ENCODE results near the gene COL27A1. TPM values are rescaled to one million over a fixed set of nuclear protein-coding genes. Genes with fewer than 3 reads are reported as not detected.

The COL27A1 gene
- total and polyA plus RNA-seq, 2 donors (not counting 1 experiment from before 2014, with no cell fraction given): 0.16 to 0.27 TPM

DNA sequence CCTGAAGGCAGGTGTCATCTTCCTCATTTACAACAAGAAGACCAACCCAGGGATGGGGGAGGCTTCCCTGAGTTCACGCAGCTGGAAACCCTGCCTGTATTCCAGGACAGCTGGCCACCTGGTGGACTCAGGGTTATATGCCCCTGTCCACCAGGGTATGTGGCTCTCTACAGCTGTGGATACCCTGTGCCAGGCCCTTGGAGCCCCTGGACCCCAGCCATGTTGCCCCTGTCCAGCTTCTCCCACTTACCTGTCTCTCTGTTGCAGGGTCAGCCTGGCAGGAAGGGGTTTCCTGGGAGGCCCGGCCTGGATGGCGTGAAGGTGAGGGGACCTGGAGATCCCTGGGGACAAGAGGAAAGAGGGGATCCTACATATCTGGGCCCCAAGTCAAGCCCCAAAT lies 87.9 kb downstream of the COL27A1 start:
- H3K27me3 Mint-ChIP-seq: no peaks in the 10 kb centered on the region
- Histone ChIP-seq H2AFZ (ENCODE audit: insufficient read depth, low read depth, low read length, poor library complexity, severe bottlenecking) (no peak overlapping the region), H3K27me3 (replicated peaks in 1 of 4; ENCODE audit: control extremely low read depth in 1 of 4, control insufficient read depth in 3 of 4, insufficient read depth in 4 of 4, low read length in 3 of 4) (no peaks in the 10 kb centered on the region), H4K20me1 (ENCODE audit: control insufficient read depth, insufficient read depth, low read length, poor library complexity, severe bottlenecking) (no peaks in the 10 kb centered on the region), H3K79me2 (ENCODE audit: control insufficient read depth, insufficient read depth, low read length) (no peaks in the 10 kb centered on the region), H3K4me2 (replicated peaks; ENCODE audit: low read depth, low read length, poor library complexity, severe bottlenecking) (no peak overlapping the region), H3K4me1 (ENCODE audit: control insufficient read depth in 2 of 2, insufficient read depth in 2 of 2, low read length in 2 of 2) (no peaks in the 10 kb centered on the region), H3K4me3 (ENCODE audit: control extremely low read depth in 1 of 5, extremely low read depth in 1 of 5, insufficient read depth in 1 of 5, low read depth in 2 of 5, low read length in 4 of 5) (no peak overlapping the region), H3K36me3 (replicated peaks in 1 of 2; ENCODE audit: control extremely low read depth in 1 of 2, control insufficient read depth in 1 of 2, extremely low read depth in 1 of 2, insufficient read depth in 2 of 2, low read length in 1 of 2) (no peaks in the 10 kb centered on the region), H3K27ac (ENCODE audit: low read length in 2 of 2) (no peak overlapping the region), H3K9me3 (ENCODE audit: control extremely low read depth in 1 of 3, control insufficient read depth in 2 of 3, insufficient read depth in 1 of 3, low read length in 2 of 3) (no peaks in the 10 kb centered on the region), H3K9ac (ENCODE audit: low read length) (no peak overlapping the region)
- H3K9me3 Mint-ChIP-seq (ENCODE audit: insufficient read depth): no peaks in the 10 kb centered on the region
- TF ChIP-seq EZH2 (IDR thresholded peaks at IDR 0.05; ENCODE audit: borderline replicate concordance, insufficient read depth, low read depth, low read length, poor library complexity, severe bottlenecking): no peak
- TF ChIP-seq, protein P1, sequence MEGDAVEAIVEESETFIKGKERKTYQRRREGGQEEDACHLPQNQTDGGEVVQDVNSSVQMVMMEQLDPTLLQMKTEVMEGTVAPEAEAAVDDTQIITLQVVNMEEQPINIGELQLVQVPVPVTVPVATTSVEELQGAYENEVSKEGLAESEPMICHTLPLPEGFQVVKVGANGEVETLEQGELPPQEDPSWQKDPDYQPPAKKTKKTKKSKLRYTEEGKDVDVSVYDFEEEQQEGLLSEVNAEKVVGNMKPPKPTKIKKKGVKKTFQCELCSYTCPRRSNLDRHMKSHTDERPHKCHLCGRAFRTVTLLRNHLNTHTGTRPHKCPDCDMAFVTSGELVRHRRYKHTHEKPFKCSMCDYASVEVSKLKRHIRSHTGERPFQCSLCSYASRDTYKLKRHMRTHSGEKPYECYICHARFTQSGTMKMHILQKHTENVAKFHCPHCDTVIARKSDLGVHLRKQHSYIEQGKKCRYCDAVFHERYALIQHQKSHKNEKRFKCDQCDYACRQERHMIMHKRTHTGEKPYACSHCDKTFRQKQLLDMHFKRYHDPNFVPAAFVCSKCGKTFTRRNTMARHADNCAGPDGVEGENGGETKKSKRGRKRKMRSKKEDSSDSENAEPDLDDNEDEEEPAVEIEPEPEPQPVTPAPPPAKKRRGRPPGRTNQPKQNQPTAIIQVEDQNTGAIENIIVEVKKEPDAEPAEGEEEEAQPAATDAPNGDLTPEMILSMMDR (IDR thresholded peaks at IDR 0.05): no peak
- intact Hi-C loops (cut with micrococcal nuclease): no loop called here
- ATAC-seq (ENCODE audit: low read depth): no peak
- no peaks in the 10 kb centered on the region for H3K4me1 Mint-ChIP-seq
- CTCF ChIA-PET: no interaction called here
- no peak for DNase-seq
- no peak overlapping the region for H3K27ac Mint-ChIP-seq
- H3K4me3 Mint-ChIP-seq: no peak overlapping the region
- WGBS (ENCODE audit: insufficient coverage): 92% methylated on average over 3 of the region's 3 CpGs
- POLR2A ChIA-PET: no interaction called here

DNA sequence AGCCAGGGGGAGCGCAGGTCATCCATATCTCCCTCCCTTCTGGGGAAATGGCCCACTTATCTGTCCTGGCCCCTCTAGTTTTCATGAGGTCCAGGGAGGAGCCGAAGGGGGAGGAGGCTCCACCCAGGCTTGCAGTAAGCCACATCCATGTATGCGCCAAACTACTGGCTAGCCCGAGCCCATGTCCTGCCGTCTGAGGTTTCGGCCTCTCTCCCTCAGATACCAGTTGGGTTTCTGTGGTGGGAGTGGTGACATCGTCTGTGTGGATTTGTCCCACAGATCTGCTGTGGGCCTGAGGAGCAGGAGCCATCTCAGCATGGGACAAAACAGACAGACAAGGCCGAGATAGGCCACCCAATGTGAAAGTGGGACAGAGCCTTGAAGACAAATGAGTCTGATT lies 89.2 kb downstream of the COL27A1 start:
- WGBS (ENCODE audit: insufficient coverage): 92% methylated on average over 6 of the region's 8 CpGs
- Histone ChIP-seq H4K20me1 (ENCODE audit: control insufficient read depth, insufficient read depth, low read length, poor library complexity, severe bottlenecking) (no peaks in the 10 kb centered on the region), H3K4me3 (ENCODE audit: control extremely low read depth in 1 of 5, extremely low read depth in 1 of 5, insufficient read depth in 1 of 5, low read depth in 2 of 5, low read length in 4 of 5) (no peak overlapping the region), H3K27me3 (replicated peaks in 1 of 4; ENCODE audit: control extremely low read depth in 1 of 4, control insufficient read depth in 3 of 4, insufficient read depth in 4 of 4, low read length in 3 of 4) (no peaks in the 10 kb centered on the region), H3K27ac (ENCODE audit: low read length in 2 of 2) (no peak overlapping the region), H3K36me3 (replicated peaks in 1 of 2; ENCODE audit: control extremely low read depth in 1 of 2, control insufficient read depth in 1 of 2, extremely low read depth in 1 of 2, insufficient read depth in 2 of 2, low read length in 1 of 2) (no peaks in the 10 kb centered on the region), H3K4me1 (ENCODE audit: control insufficient read depth in 2 of 2, insufficient read depth in 2 of 2, low read length in 2 of 2) (no peaks in the 10 kb centered on the region), H2AFZ (ENCODE audit: insufficient read depth, low read depth, low read length, poor library complexity, severe bottlenecking) (no peak overlapping the region), H3K4me2 (replicated peaks; ENCODE audit: low read depth, low read length, poor library complexity, severe bottlenecking) (no peak overlapping the region), H3K79me2 (ENCODE audit: control insufficient read depth, insufficient read depth, low read length) (no peaks in the 10 kb centered on the region), H3K9me3 (ENCODE audit: control extremely low read depth in 1 of 3, control insufficient read depth in 2 of 3, insufficient read depth in 1 of 3, low read length in 2 of 3) (no peaks in the 10 kb centered on the region), H3K9ac (ENCODE audit: low read length) (no peak overlapping the region)
- ChIA-PET CTCF (no interaction called here), POLR2A (no interaction called here)
- ATAC-seq (ENCODE audit: low read depth): no peak
- no peak for DNase-seq
- intact Hi-C loops (cut with micrococcal nuclease): no loop called here
- Mint-ChIP-seq H3K27ac (no peak overlapping the region), H3K4me3 (no peak overlapping the region), H3K4me1 (no peaks in the 10 kb centered on the region), H3K27me3 (no peaks in the 10 kb centered on the region), H3K9me3 (ENCODE audit: insufficient read depth) (no peaks in the 10 kb centered on the region)
- no peak for TF ChIP-seq EZH2 (IDR thresholded peaks at IDR 0.05; ENCODE audit: borderline replicate concordance, insufficient read depth, low read depth, low read length, poor library complexity, severe bottlenecking)
- TF ChIP-seq, protein P1 (IDR thresholded peaks at IDR 0.05): no peak
